Activated CD8-positive, alpha-beta memory T cell treated with anti-CD3 and anti-CD28 coated beads for 1 hour (primary cell): ENCODE data around the gene IQUB.
"Not testable (repeated sequence)": the region's sequence is repeated elsewhere in the genome, so short reads cannot be mapped to it uniquely, and the experiment has no call there.

Source experiments
- DNase-seq, 2 donors: peaks; one replicate each; pipeline ENCODE4 v3.0.0-alpha.2; 2020; ENCODE audit warnings: low read depth in 1 of 2; ENCODE audit errors: extremely low read depth in 1 of 2

IQUB gene

DNA sequence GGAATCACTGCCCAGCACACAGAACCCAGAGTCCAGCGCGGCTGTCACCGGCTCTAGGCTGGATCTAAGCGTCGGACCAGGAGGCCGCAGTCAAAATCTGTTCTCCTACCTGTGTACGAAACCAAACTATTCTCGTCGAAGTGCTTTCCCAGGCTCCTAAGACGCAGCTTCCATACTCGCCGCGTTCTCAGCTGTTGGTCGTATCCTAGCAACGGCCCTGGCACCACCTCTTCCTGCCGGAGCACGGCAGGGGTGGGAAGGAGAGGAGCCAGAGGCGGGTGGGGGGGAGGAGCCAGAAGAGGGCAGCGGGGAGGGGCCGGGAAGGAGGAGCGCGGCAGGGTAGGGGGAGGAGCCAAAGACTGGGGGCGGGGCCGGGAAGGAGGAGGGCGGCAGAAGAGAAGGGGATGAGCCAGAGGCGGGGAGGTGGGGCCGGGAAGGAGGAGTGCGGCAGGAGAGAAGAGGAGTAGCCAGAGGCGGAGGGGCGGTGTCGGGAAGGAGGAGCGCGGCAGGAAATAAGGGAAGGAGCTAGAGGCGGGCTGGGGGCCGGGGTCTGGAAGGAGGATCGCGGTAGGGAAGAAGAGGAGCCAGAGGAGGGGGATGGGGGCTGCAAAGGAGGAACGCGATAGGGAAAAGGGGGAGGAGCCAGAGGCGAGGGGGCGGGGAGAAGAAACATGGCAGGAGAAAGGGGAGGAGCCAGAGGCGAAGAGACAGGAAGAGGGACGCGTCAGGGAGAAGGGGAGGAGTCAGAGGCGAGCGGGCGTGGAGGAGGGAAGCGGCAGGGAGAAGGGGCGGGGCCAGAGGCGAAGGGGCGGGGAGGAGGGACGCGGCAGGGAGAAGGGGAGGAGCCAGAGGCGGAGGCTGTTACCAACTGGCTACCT is at the start of gene IQUB:
IQUB (minus strand) TSS at position 213 of the 878 bp plus-strand sequence. CDS start 22,255 bp downstream, outside the sequence.
- peak; percentile 90 to 92 for DNase-seq

DNA sequence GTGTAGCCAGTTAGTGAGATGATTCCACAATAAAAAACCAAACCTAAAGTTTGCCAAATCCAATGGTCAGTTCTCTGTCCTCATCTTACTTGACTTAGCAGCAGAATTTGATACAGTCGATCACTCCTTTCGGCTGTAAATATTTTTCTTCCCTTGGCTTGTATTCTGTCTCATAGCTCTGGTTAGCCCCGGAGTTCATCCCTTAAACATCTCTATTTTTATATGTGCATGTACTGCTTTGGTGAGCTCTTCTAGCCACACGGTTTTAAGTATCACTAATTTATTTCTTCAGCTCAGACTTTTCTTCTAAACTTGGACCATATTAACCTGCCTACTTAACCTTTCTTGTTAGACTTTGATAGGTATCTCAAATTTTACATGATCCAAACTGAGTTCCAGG is 49.4 kb upstream of the IQUB start:
- no peak for DNase-seq

DNA sequence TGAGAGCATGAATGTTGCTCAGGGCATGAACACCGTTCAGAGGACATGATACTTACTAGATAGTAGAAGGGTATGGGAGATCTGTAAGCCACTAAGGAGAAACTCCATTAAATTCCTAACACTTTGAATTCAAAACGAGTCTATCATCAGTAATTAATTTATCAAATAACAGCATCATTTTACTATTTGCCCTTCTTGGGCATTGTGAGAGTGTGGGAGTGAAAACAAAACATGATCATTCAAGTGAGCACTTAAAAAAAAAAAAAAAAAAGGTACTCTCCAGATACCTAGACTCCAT is 46.7 kb upstream of the IQUB start:
- DNase-seq, result no peak

DNA sequence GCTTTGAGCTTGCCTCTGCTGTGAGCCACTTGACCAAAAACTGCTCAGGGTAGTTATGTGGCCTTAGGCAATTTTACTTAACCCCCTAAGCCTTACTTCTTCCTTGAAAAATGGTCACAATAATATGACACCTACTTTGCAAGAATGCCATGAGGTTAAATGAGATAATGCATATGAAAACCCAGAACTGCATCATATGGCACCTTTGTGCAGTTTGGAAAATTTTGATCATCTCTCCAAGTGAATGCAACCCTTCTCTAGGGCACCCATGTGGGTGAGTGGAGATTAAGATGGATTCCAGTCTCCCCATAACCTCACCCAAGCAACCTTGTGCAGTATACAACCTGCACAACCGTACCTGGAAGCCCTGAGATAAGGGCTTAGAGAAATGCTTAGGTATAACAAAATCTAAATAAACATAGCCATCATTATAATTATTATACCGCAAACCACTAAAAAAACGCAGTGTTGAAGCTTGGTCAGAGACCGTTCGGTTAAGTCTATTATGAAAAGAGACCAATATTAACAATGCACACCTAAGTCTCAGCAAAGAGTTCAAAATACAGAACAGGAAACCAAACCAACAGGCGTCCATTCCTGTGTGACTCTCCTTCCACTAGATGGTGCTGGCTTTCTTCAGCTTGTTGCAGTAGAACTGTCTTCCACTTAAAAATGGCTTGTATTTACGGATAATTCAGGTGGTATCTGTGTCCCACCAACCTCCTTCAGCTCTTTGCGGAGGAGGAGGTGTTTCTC is 46.2 kb upstream of the IQUB start:
- no peak for DNase-seq

DNA sequence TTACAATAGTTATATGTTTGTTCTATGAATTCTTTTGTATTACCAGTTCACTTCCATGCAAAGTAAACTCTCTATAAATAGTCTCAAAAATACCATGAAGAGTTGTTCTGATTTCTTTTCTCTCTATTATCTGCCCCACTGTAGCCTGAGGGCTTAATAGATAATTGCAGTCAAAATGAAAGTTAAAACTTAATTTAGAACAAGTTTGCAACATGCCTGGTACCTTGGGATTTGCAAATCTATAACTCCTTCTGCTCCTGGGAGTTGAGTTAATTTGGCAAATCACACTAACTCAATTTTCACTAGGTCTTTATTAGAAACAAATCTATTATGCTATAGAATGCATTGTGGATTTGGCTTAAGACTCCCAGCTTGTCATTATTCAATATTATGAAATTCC is 45.0 kb upstream of the IQUB start:
- no peak for DNase-seq

DNA sequence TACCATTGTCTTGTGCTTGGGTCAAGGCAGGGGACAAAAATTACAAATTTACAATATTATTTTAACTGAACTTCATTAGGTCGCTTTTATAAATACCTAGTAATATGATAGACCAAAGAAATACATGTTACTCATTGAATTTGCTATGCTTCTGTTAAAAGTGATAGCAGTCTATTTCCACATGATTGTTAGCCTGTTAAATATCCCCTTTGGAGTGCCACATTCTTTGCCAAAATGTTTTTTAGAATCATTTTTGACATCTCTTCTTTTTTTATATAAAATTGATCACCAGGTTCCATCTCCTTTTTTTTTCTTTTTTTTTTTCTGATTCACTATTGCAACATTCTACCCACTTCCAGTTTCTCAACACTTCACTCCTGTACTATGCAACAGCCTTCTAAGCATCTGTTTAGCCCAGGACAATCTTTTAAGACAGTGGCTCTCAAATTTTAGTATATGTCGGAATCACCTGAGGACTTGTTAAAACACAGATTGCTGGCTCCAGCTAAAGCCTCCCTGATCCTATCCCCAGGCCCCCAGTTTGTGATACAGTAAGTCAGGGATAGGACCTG is 39.6 kb upstream of the IQUB start:
- DNase-seq, result no peak

DNA sequence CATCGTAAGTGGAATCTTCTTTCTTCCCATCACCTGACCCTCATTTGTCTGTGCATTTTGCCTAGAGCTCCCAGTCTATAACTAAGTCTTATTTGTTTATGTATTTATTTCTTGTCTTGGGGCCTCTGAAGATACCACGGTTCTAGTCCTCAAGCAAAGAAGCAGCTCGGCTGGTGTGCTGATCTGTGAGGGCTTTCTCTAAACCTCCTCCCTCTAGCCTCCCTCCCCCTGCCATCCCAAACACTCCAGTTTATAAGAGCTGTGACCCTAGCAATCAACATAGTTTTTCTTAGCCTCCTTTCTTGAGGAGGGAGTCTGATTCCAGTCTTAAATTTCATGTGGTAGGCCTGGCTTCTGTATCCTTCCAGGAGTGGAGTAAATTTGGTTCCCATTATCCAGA is 38.9 kb upstream of the IQUB start:
- no peak for DNase-seq

DNA sequence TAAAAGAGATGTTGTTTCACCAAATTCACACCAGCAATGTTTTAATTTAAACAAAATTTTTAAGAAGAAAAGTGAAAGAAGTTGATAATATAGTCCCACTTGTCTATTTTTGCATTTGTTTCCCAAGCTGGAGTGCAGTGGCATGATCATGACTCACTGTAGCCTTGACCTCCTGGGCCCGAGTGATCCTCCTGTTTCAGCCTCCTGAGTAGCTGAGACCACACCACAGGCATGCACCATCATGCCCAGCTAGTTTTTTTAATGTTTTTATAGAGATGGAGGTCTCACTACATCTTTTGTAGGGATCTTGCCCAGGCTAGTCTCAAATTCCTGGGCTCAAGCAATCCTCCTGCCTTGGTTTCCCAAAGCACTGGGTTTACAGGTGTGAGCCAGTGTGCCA is 37.3 kb upstream of the IQUB start:
- DNase-seq, result no peak

DNA sequence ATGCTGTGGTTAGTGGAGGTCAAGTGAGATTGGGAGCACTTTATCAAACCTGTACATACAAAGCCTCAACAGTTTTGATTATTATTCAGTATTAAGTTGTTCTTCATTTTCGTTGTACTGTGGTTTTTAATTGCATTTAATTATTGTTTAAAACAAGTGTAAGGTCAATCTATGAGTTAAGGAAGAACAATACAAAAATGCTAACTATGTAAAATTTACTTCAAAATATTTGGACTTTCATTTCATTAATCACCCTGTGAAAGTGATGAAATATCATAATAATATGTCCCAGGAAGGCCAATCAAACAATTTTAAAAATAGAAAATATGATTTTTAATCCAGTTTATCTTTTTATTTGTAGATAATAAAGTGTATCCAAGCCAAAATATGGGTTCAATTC is 36.8 kb upstream of the IQUB start:
- no peak for DNase-seq

DNA sequence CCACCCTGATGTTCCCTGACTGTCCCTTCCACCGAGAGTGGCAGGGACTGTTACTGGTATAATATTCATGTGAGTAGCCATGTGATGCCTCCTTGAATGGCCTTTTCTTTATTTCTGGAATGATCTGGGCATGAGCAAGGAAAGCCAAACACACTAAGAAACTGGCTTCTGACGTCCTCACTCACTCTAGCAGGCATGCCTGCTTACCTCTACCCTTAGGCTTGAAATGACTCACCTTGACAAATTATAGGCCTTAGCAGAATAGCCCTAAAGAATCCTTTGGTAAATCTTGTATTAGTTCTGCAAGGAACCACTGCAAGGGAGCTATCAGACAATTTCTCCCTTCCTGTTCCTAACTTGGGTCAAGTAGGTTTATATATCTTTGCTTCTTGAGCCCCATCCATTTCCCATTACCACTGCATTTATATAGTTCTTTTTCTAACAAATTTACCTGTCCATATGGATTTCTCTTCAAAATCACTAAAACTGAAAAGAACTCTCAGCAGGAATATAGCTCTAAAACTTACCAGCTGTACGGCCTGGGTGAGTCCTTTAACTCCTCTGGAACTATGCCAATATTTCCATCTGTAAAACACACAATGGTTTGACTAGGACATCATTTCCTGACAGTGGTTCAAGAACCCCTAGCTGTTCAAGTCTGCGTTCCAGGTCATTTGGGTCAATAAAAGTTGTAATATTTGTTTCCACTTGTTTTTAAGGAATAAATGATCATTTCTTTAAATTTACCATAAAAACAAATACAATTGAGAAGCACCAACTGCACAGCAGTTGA is 36.2 kb upstream of the IQUB start:
- DNase-seq, result no peak

DNA sequence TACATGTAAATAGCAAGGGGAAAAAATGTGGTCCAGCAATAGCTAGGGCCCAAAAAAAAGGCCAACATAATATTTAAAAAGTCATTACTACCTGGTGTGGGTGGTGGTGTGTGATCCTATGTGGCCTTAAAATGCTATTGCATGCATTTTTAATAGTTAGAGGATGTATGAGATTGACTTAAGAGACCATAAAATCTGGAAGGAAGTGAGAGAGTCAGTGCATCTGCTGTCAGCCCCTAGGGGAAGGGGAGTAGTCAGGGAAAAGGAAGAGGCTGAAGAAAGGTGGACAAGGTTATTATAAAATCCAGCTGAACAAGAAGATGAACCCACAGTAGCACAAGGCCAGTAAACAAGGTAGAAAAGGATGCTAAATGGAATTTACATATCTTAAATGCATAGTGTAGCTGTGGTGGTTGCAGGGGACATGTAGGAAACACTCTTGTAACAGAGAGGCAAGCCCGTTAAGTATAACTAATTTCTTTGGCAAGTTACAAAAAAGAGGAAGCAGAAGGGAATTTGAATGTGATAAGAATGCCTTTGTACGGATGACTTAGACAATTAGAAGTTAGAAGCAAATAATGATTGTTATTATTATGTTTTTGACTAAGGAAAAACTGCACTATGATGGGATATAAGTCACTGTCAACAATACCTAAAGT is 35.1 kb upstream of the IQUB start:
- no peak for DNase-seq

DNA sequence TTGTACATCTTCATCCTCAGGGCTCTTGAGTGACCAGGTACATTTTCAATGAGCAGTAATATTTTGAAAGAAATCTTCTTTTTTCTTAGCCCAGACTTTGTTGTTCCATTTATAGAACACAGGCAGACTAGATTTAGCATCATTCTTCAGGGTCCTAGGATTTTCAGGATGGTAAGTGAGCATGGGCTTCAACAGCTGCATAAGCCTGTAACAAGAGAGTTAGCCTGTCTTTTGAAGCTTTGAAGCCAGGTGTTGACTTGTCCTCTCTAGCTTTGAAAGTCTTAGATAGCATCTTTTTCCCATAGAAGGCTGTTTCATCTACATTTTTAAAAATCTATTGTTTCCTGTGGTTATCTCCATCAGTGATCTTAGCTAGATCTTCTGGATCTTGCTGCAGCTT is 27.7 kb upstream of the IQUB start:
- no peak for DNase-seq

DNA sequence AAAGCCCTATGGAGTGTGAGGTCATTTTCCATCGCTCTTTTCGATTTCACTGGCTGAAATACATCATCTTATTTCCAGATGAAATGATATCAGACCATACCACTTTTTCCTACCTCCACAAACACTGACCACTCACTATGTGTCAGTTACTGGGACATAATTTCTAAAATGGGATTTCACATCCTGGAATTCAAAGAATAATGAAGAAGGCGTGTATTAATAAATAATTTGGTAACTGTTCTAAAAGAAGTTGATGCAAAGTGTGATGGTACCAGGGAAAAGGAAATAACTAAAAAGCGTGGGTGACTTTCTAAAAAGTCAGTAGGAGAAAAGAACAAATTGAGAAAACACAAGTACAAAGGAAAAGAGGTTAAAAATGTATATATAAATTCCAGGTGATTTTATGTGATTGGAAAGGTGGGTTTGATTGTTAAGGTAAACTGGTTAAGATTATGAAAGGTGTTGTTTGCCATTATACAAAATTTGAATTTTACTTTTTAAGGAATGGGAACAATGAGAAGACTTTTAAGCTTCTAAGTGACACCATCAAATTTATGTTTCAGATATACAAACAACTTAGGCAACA is 24.0 kb upstream of the IQUB start:
- DNase-seq, result no peak

DNA sequence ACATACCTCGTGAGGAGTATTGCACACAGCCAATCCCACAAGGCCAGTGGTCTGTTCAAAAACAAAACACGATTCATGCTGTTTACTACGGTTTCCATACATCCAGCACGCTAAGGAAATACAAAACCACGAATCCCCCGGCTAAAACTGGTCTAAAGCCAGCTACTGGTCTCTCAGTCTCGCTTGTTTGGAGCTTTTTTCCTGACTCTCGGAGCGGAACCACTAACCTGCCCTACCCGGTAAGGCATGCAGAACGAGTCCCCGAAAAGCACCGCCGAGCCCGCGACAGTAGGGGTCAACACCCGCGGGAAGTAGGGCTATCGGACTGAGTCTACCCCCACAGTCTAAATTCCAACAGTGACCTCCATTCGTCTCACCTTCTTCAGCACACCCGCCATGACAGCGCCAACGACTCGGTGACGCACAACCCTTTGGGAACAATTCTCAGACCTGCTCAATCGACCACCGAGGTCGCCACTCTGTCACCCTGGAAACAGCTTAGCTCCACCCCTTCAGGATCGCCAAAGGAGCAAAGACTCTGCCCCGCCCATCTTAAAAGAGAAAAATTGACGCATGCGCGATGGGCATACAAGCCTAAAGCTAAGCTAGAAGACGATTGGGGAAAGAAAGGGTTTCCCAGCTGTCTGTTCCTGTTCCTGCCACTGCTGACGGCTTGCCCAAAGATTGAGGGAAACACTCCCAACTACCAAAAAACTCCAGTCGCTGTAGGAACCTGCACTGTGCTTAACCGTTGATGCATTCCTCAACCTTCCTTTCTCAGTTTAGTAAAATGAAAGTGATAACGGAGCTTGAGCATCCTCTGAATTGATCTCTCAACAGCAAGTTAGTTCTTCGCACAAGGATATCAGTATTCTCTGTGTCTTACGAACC is 23.2 kb upstream of the IQUB start, which contains the start of gene NDUFA5:
NDUFA5 (minus strand) TSS at position 421 of the 891 bp plus-strand sequence; CDS start at position 398, 23 bp downstream.
- DNase-seq, result peak; percentile 88 to 95

DNA sequence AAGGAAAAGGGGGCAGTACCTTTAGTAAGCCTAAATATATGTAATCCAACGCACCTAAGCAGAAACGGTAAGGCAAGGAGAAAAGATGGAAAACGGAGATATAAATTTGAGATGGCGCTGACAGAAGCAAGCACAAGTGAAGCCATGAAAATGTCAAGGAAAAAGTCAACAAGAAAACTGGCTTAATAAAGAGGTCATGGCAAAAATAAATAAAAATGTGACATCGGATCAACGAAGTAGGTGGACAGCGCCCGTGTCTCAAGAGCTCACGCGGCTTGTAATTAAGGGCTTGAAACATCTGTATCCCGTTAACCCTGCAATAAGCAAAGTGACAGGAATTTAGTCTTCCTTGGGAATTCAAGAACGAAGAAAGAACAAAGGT is 22.6 kb upstream of the IQUB start:
- no peak for DNase-seq

DNA sequence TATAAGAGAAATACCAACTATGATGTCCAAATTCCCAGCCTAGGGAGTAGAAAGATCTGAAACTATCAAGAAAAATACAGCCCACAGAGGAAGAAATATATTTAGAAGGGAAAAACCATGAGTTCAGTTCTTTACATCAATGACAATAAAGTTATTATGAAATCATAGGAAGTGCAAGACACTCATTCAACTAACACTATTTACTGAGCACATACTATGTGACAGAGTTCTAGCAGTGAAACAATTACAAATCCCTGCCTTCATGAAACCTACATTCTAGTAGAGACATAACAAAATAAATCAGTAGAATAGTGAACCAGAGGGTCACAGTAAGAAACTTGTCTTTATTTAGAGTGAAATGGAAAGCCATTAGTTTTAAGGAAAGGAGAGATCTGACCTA is 21.1 kb upstream of the IQUB start:
- DNase-seq, result no peak

DNA sequence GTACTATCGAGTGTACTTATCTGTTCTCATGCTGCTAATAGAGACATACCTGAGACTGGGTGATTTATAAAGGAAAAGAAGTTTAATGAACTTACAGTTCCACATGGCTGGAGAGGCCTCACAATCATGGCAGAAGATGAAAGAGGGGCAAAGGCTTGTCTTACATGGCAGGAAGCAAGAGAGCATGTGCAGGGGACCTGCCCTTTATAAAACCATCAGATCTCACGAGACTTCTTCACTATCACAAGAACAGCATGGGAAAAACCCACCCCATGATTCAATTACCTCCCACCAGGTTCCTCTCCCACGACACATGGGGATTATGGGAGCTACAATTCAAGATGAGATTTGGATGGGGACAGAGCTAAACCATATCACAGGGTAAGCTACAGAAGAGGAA is 18.8 kb upstream of the IQUB start:
- DNase-seq, result no peak

DNA sequence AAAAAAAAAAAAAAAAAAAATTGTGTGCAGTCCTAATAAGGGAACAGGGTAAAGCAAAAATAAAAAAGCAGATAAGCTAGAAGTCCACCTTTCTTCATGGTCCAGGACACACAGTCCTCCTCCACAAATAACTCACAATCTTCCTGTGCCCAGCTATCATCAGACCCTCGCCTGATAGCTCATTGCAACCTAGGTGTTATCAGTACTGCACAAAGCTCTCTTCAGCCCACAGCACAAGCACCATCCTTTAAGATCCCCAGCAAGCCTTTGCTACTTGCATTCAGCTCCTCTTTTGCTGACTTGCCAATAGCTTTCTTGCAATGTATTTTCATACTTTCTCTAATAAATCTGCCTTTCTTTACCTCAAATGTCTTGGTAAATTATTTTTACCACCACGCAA is 18.2 kb upstream of the IQUB start:
- DNase-seq, result no peak

DNA sequence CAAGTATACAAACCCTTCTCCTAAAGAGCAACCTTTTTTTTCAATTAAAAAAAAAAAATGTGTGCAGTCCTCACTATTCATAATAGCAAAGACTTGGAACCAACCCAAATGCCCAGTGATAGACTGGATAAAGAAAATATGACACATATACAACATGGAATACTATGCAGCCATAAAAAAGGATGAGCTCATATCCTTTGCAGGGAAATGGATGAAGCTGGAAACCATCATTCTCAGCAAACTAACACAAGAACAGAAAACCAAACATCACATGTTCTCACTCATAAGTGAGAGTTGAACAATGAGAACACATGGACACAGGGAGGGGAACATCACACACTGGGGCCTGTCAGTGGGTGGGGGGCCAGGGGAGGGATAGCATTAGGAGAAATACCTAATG is 17.7 kb upstream of the IQUB start:
- not testable (repeated sequence) for DNase-seq
